H1 (cell line): ENCODE data around the gene OR4C13. TPM values are rescaled to one million over a fixed set of nuclear protein-coding genes. Genes with fewer than 3 reads are reported as not detected.

Experiments
- CTCF ChIA-PET: fragments of 300-600 bp; sonication (Branson Sonifier 250); formaldehyde crosslinking; loops from one replicate; lab custom pipeline; 2021; ENCODE audit not compliant: partially characterized antibody; lab: Charles Lee
- POLR2A ChIA-PET: fragments of 300-600 bp; sonication (Branson Sonifier 250); formaldehyde crosslinking; loops from one replicate; lab custom pipeline; 2021; ENCODE audit warnings: inconsistent platforms; ENCODE audit not compliant: partially characterized antibody; lab: Charles Lee
- DNase-seq, 2 experiments: peaks; one replicate each; pipeline versions ENCODE4 v3.0.0 to v3.0.0-alpha.2; 2010 to 2022; ENCODE audit warnings: low spot score in 2 of 2, low read depth in 1 of 2, mixed read lengths in 1 of 2
- FAIRE-seq: peaks from 2 replicates; lab custom pipeline; 2011; peaks lifted over from hg19 to GRCh38; lab: Jason Lieb, UNC
- H2AFZ ChIP-seq: 2 replicates; pipeline ENCODE4 v1.8.1; 2012; ENCODE audit warnings: low read length, inconsistent platforms
- H2AK5ac ChIP-seq: 2 replicates; pipeline ENCODE4 v1.6.1; 2013; ENCODE audit warnings: low read depth, low read length
- H2BK120ac ChIP-seq: replicated peaks from 2 replicates; pipeline ENCODE3; 2013; ENCODE audit warnings: low read depth, low read length, inconsistent platforms
- H2BK12ac ChIP-seq: 2 replicates; pipeline ENCODE4 v1.6.1; 2013; ENCODE audit warnings: low read depth, low read length
- H2BK15ac ChIP-seq: 2 replicates; pipeline ENCODE4 v1.6.1; 2013; ENCODE audit warnings: low read length
- H2BK20ac ChIP-seq: 2 replicates; pipeline ENCODE4 v1.6.1; 2013; ENCODE audit warnings: low read length
- H2BK5ac ChIP-seq: 2 replicates; pipeline ENCODE4 v1.6.1; 2013; ENCODE audit warnings: low read depth, low read length
- H3K14ac ChIP-seq: 2 replicates; pipeline ENCODE4 v1.6.1; 2013; ENCODE audit warnings: inconsistent platforms; ENCODE audit not compliant: insufficient read length
- H3K18ac ChIP-seq: 2 replicates; pipeline ENCODE4 v1.6.1; 2013; ENCODE audit warnings: low read length; ENCODE audit errors: extremely low read depth
- H3K23ac ChIP-seq: 2 replicates; pipeline ENCODE4 v1.6.1; 2013; ENCODE audit warnings: inconsistent platforms; ENCODE audit not compliant: insufficient read length
- H3K23me2 ChIP-seq: 2 replicates; pipeline ENCODE4 v1.6.1; 2013; ENCODE audit warnings: low read depth, low read length
- H3K27ac ChIP-seq: 2 replicates; pipeline ENCODE4 v1.6.1; 2011; ENCODE audit warnings: low read depth, low read length, inconsistent platforms
- H3K27me3 ChIP-seq, 4 experiments: replicated peaks in 1 of 4; 1 replicate in 1 of 4; 2 replicates in 3 of 4; pipeline versions ENCODE4 v1.6.1 to v1.8.1; 2011 to 2013; ENCODE audit warnings: low read length in 3 of 4, mild to moderate bottlenecking in 3 of 4, inconsistent platforms in 2 of 4, mixed read lengths in 2 of 4, moderate library complexity in 1 of 4; ENCODE audit not compliant: control insufficient read depth in 3 of 4, insufficient read depth in 3 of 4; ENCODE audit errors: extremely low read depth in 1 of 4
- H3K36me3 ChIP-seq, 4 experiments: 2 replicates each; pipeline versions ENCODE4 v1.6.1 to v1.8.1; 2011 to 2013; ENCODE audit warnings: mild to moderate bottlenecking in 4 of 4, low read length in 3 of 4, moderate library complexity in 2 of 4, control low read depth in 1 of 4, inconsistent platforms in 1 of 4; ENCODE audit not compliant: insufficient read depth in 4 of 4, control insufficient read depth in 2 of 4
- H3K4ac ChIP-seq: replicated peaks from 2 replicates; pipeline ENCODE3; 2013; ENCODE audit warnings: low read length, low read depth, mixed read lengths, inconsistent platforms; ENCODE audit not compliant: insufficient read length
- H3K4me1 ChIP-seq, 4 experiments: replicated peaks in 1 of 4; 1 replicate in 1 of 4; 2 replicates in 3 of 4; pipeline versions ENCODE4 v1.6.1 to v1.8.1; 2011 to 2013; ENCODE audit warnings: low read length in 3 of 4, inconsistent platforms in 2 of 4, mixed read lengths in 1 of 4; ENCODE audit not compliant: insufficient read depth in 4 of 4, control insufficient read depth in 3 of 4
- H3K4me2 ChIP-seq, 2 experiments: 2 replicates each; pipeline versions ENCODE4 v1.6.1 to v1.8.1; 2011 to 2013; ENCODE audit warnings: low read depth in 2 of 2, low read length in 2 of 2, control low read depth in 1 of 2, inconsistent platforms in 1 of 2, mild to moderate bottlenecking in 1 of 2; ENCODE audit not compliant: insufficient read depth in 1 of 2
- H3K4me3 ChIP-seq, 4 experiments: fragments of 200-600, 300-600 bp in 1 of 4; sonication (generic), shearing (Covaris generic), sonication (Bioruptor Twin) in 1 of 4; 2 replicates each; pipeline versions ENCODE4 v1.5.1 to v1.8.1; 2011 to 2016; ENCODE audit warnings: low read length in 4 of 4, low read depth in 3 of 4, control low read depth in 2 of 4, inconsistent platforms in 2 of 4, mild to moderate bottlenecking in 2 of 4, mixed read lengths in 1 of 4, moderate library complexity in 1 of 4; ENCODE audit not compliant: insufficient read depth in 2 of 4; ENCODE audit errors: extremely low read depth in 1 of 4
- H3K56ac ChIP-seq: replicated peaks from 2 replicates; pipeline ENCODE3; 2013; ENCODE audit warnings: low read depth, mild to moderate bottlenecking, mixed read lengths, low read length, inconsistent platforms; ENCODE audit not compliant: insufficient read length
- H3K79me1 ChIP-seq: 2 replicates; pipeline ENCODE4 v1.6.1; 2013; ENCODE audit warnings: low read depth, low read length, control low read depth
- H3K79me2 ChIP-seq, 2 experiments: 2 replicates each; pipeline versions ENCODE4 v1.6.1 to v1.8.1; 2012 to 2013; ENCODE audit warnings: low read length in 2 of 2, mild to moderate bottlenecking in 2 of 2, inconsistent platforms in 1 of 2; ENCODE audit not compliant: insufficient read depth in 2 of 2, control insufficient read depth in 1 of 2
- H3K9ac ChIP-seq, 4 experiments: replicated peaks in 1 of 4; 1 replicate in 1 of 4; 2 replicates in 3 of 4; pipeline versions ENCODE4 v1.6.1 to v1.8.1; 2011 to 2013; ENCODE audit warnings: low read depth in 3 of 4, low read length in 3 of 4, control low read depth in 2 of 4, mild to moderate bottlenecking in 2 of 4, moderate library complexity in 2 of 4, inconsistent platforms in 1 of 4; ENCODE audit errors: extremely low read depth in 1 of 4
- H3K9me3 ChIP-seq, 2 experiments: 2 replicates each; pipeline versions ENCODE4 v1.6.1 to v1.8.1; 2012 to 2013; ENCODE audit warnings: mild to moderate bottlenecking in 2 of 2, moderate library complexity in 2 of 2, control low read depth in 1 of 2, inconsistent platforms in 1 of 2, low read depth in 1 of 2, low read length in 1 of 2, mixed read lengths in 1 of 2; ENCODE audit not compliant: insufficient read depth in 2 of 2
- H4K20me1 ChIP-seq, 2 experiments: replicated peaks in 1 of 2; 2 replicates each; pipeline versions ENCODE3 to v1.8.1; 2011 to 2013; ENCODE audit warnings: inconsistent platforms in 2 of 2, low read length in 2 of 2, mild to moderate bottlenecking in 1 of 2; ENCODE audit not compliant: insufficient read depth in 2 of 2, control insufficient read depth in 1 of 2
- H4K5ac ChIP-seq: 2 replicates; pipeline ENCODE4 v1.6.1; 2013; ENCODE audit warnings: low read length, low read depth, mixed read lengths, inconsistent platforms; ENCODE audit not compliant: insufficient read length
- H4K8ac ChIP-seq: 2 replicates; pipeline ENCODE4 v1.8.0; 2013; ENCODE audit warnings: mild to moderate bottlenecking, moderate library complexity, low read length, inconsistent platforms; ENCODE audit not compliant: insufficient read depth; ENCODE audit errors: extremely low read depth
- H4K91ac ChIP-seq: replicated peaks from 2 replicates; pipeline ENCODE3; 2013; ENCODE audit warnings: low read length, mixed read lengths, inconsistent platforms; ENCODE audit not compliant: insufficient read length
- CEBPB ChIP-seq: IDR thresholded peaks from 2 replicates; pipeline ENCODE4 v1.6.1; 2012; ENCODE audit warnings: low read depth, low read length
- CHD1 ChIP-seq: IDR thresholded peaks from 2 replicates; pipeline ENCODE4 v1.6.1; 2012; ENCODE audit warnings: low read depth, low read length, improper control_type of control experiment
- GABPA ChIP-seq: IDR thresholded peaks from 2 replicates; pipeline ENCODE4 v1.6.1; 2011; ENCODE audit warnings: mild to moderate bottlenecking, low read length, moderate library complexity, borderline replicate concordance; ENCODE audit not compliant: insufficient read depth
- MAFK ChIP-seq: IDR thresholded peaks from 2 replicates; pipeline ENCODE4 v1.6.1; 2012; ENCODE audit warnings: low read depth, mild to moderate bottlenecking, improper control_type of control experiment, low read length
- POU5F1 ChIP-seq: IDR thresholded peaks from 2 replicates; pipeline ENCODE4 v1.6.1; 2011; ENCODE audit warnings: low read depth, mild to moderate bottlenecking, low read length, moderate library complexity
- RAD21 ChIP-seq, 2 experiments: IDR thresholded peaks in 1 of 2; conservative IDR thresholded peaks in 1 of 2; 2 replicates each; pipeline ENCODE4 v1.6.1; 2011; ENCODE audit warnings: low read depth in 2 of 2, low read length in 2 of 2, improper control_type of control experiment in 1 of 2, inconsistent platforms in 1 of 2, mild to moderate bottlenecking in 1 of 2, moderate library complexity in 1 of 2
- RBBP5 ChIP-seq: IDR thresholded peaks from 2 replicates; pipeline ENCODE4 v1.7.1; 2012; ENCODE audit warnings: low read depth, mild to moderate bottlenecking, inconsistent platforms, low read length, moderate library complexity, borderline replicate concordance
- TAF7 ChIP-seq: optimal IDR thresholded peaks from 2 replicates; pipeline ENCODE3; 2011; ENCODE audit warnings: low read depth, mild to moderate bottlenecking, inconsistent platforms, low read length, moderate library complexity, borderline replicate concordance
- WGBS, 2 experiments: shearing (Covaris generic) in 1 of 2; methylation state at CpG; one replicate each; pipeline versions ENCODE4 v1.1.6 to v1.1.7; 2013 to 2015; ENCODE audit warnings: low lambda C conversion rate in 2 of 2, mixed read lengths in 2 of 2, inconsistent platforms in 1 of 2, low coverage in 1 of 2, missing lambda C conversion rate in 1 of 2; ENCODE audit not compliant: insufficient replicate concordance in 2 of 2, insufficient coverage in 1 of 2, insufficient read length in 1 of 2; ENCODE audit errors: extremely low coverage in 1 of 2, missing lambda C conversion rate in 1 of 2; 5-methylcytosine and 5-hydroxymethylcytosine counted together
- polyA plus RNA-seq, 7 experiments: library from polyadenylated mRNA; depleted of rRNA in 3 of 7; stranded (reverse) in 5 of 7; unstranded in 2 of 7; fragments of >200 nt in 5 of 7; fragments of 200-250 nt in 2 of 7; gene quantifications; 1 replicate in 5 of 7; 2 replicates in 1 of 7; 4 replicates in 1 of 7; pipeline versions ENCODE4 v1.2.1 to v1.2.3, GENCODE V29; 2011 to 2013; ENCODE audit warnings: missing spikeins in 2 of 7, mixed read lengths in 2 of 7
- total RNA-seq: library from RNA; stranded (reverse); fragmentation: NEBNext Ultra II Directional; extraction: Animal tissue kit (Norgen Biotek cat#: 25700); gene quantifications from 2 replicates; pipeline ENCODE4 v1.2.1, GENCODE V29; 2021
- TF ChIP-seq, protein P1 (sequence below): IDR thresholded peaks from 2 replicates; pipeline ENCODE4 v1.6.1; 2012; ENCODE audit warnings: inconsistent platforms
- TF ChIP-seq, protein P2 (sequence below), 3 experiments: IDR thresholded peaks; 1 replicate in 2 of 3; 2 replicates in 1 of 3; pipeline versions ENCODE4 v1.5.1 to v1.6.1; 2011; ENCODE audit warnings: low read length in 3 of 3, mild to moderate bottlenecking in 3 of 3, inconsistent platforms in 2 of 3, low read depth in 1 of 3, moderate library complexity in 1 of 3; ENCODE audit not compliant: insufficient read depth in 1 of 3; ENCODE audit errors: control extremely low read depth in 1 of 3

The OR4C13 gene
- total and polyA plus RNA-seq, 2 of the 8 experiments (the other 6 are each of a cell fraction or from before 2014, with no cell fraction given), result not detected

DNA sequence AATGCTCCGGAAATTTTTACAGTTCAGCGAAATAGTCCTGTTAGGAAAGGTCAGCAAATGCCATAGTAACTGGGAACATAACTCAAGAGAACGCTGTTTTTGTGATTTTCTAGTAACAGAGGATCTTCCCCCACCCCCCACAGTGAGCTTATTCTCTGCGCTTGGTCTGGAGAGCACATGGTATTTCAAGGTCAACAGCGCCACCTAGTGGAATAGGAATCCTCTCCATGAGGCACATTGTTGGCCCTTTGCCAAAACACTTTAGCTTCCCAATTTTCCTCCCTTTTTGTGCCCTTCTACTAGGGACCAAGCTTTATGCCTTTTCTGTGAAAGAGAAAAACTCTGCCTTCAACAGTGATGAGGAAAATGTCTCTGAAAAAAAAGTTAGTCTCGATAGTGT, 43.4 kb downstream of the OR4C13 start:
- H4K91ac ChIP-seq, result no peak overlapping the region
- FAIRE-seq, result no peak
- no peak overlapping the region for H4K5ac ChIP-seq
- no peak overlapping the region for H2BK20ac ChIP-seq
- no peak overlapping the region for H3K4me3 ChIP-seq
- H2AK5ac ChIP-seq, result no peak overlapping the region
- no peak overlapping the region for H3K4ac ChIP-seq
- H2BK12ac ChIP-seq, result no peak overlapping the region
- H3K27me3 ChIP-seq, result no peaks in the 10 kb centered on the region
- H2BK5ac ChIP-seq, result no peak overlapping the region
- POLR2A ChIA-PET, result no interaction called here
- WGBS, 2 experiments, result 57% methylated on average over 6 of the region's 6 CpGs; no CpG with 5 or more reads in 1 of the 2 experiments
- H4K20me1 ChIP-seq, result no peaks in the 10 kb centered on the region
- H2BK15ac ChIP-seq, result no peak overlapping the region
- H3K36me3 ChIP-seq, result no peaks in the 10 kb centered on the region
- H3K14ac ChIP-seq, result no peak overlapping the region
- no peaks in the 10 kb centered on the region for H3K79me1 ChIP-seq
- H3K56ac ChIP-seq, result no peak overlapping the region
- CTCF ChIA-PET, result interaction anchor here (0.5 to 1.1 kb wide), 4 partner anchors 12 to 397 kb away, joined by 3 read pairs; no protein-coding TSS in a partner anchor
- no peak overlapping the region for H2BK120ac ChIP-seq
- H3K23ac ChIP-seq, result no peak overlapping the region
- H4K8ac ChIP-seq, result no peak overlapping the region
- H3K9ac ChIP-seq, result no peak overlapping the region
- no peaks in the 10 kb centered on the region for H3K4me1 ChIP-seq
- no peak overlapping the region for H3K18ac ChIP-seq
- H3K27ac ChIP-seq, result no peak overlapping the region
- H3K9me3 ChIP-seq, result peaks cover 46 to 60% of the 10 kb centered on the region in 2 experiments
- DNase-seq, result peak in 1 of 2 experiments; percentile 71
- H3K23me2 ChIP-seq, result no peaks in the 10 kb centered on the region
- H3K79me2 ChIP-seq, result no peaks in the 10 kb centered on the region
- H2AFZ ChIP-seq, result no peak overlapping the region
- H3K4me2 ChIP-seq, result no peak overlapping the region
- TF ChIP-seq MAFK, result no peak
- TF ChIP-seq CEBPB, result no peak
- TF ChIP-seq, protein P1, sequence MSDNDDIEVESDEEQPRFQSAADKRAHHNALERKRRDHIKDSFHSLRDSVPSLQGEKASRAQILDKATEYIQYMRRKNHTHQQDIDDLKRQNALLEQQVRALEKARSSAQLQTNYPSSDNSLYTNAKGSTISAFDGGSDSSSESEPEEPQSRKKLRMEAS, result no peak
- TF ChIP-seq, protein P2, sequence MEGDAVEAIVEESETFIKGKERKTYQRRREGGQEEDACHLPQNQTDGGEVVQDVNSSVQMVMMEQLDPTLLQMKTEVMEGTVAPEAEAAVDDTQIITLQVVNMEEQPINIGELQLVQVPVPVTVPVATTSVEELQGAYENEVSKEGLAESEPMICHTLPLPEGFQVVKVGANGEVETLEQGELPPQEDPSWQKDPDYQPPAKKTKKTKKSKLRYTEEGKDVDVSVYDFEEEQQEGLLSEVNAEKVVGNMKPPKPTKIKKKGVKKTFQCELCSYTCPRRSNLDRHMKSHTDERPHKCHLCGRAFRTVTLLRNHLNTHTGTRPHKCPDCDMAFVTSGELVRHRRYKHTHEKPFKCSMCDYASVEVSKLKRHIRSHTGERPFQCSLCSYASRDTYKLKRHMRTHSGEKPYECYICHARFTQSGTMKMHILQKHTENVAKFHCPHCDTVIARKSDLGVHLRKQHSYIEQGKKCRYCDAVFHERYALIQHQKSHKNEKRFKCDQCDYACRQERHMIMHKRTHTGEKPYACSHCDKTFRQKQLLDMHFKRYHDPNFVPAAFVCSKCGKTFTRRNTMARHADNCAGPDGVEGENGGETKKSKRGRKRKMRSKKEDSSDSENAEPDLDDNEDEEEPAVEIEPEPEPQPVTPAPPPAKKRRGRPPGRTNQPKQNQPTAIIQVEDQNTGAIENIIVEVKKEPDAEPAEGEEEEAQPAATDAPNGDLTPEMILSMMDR (IDR thresholded peaks at IDR 0.05; ENCODE audit: control extremely low read depth in 1 of 3, insufficient read depth in 1 of 3, low read depth in 1 of 3, low read length in 3 of 3), result peak; percentile 13 to 56 (median 26); a peak in 3 of 4 replicates
- no peak for TF ChIP-seq CHD1
- TF ChIP-seq GABPA, result no peak
- TF ChIP-seq TAF7, result no peak
- no peak for TF ChIP-seq POU5F1
- peak; percentile 69 to 71 for TF ChIP-seq RAD21 (IDR thresholded peaks at IDR 0.05 in 1 of 2, conservative IDR thresholded peaks at IDR 0.05 in 1 of 2; ENCODE audit: low read depth in 2 of 2, low read length in 2 of 2)
- TF ChIP-seq RBBP5, result no peak
